WTC11 (cell line): ENCODE data around the gene NUDCD2. TPM values are rescaled to one million over a fixed set of nuclear protein-coding genes. Genes with fewer than 3 reads are reported as not detected.

ENCODE experiments used
- ATAC-seq: fragments of 200-7000 bp; cut with Tn5 transposase; 2 replicates; pipeline ENCODE4 v1.10.0; 2021; ENCODE audit warnings: mild to moderate bottlenecking, moderate library complexity
- CTCF ChIA-PET: fragments of 300-600 bp; sonication (Branson Sonifier 250); formaldehyde crosslinking; loops from one replicate; lab custom pipeline; 2021; ENCODE audit warnings: antibody characterized with exemption; lab: Charles Lee
- POLR2A ChIA-PET: fragments of 350-600 bp; sonication (Branson Sonifier 250); formaldehyde crosslinking; loops from one replicate; lab custom pipeline; 2021; ENCODE audit warnings: antibody characterized with exemption; lab: Charles Lee
- DNase-seq: peaks from one replicate; pipeline ENCODE4 v3.0.0; 2021; ENCODE audit warnings: low spot score
- H3K27ac Mint-ChIP-seq: 2 replicates; pipeline ENCODE4 v1.8.0; 2021; ENCODE audit warnings: mixed read lengths
- H3K27me3 Mint-ChIP-seq: 2 replicates; pipeline ENCODE4 v1.8.0; 2021; ENCODE audit warnings: low read depth, mild to moderate bottlenecking, moderate library complexity, mixed read lengths
- H3K36me3 Mint-ChIP-seq: 2 replicates; pipeline ENCODE4 v1.8.0; 2021; ENCODE audit warnings: mixed read lengths
- H3K4me1 Mint-ChIP-seq: 2 replicates; pipeline ENCODE4 v1.8.0; 2022; ENCODE audit warnings: mixed read lengths
- H3K4me3 Mint-ChIP-seq: 2 replicates; pipeline ENCODE4 v1.8.0; 2021; ENCODE audit warnings: mild to moderate bottlenecking, moderate library complexity, mixed read lengths
- H3K9me3 Mint-ChIP-seq: 2 replicates; pipeline ENCODE4 v1.8.0; 2021; ENCODE audit warnings: mixed read lengths
- AR ChIP-seq: fragments of 250-450 bp; sonication (Bioruptor Pico); IDR thresholded peaks from 2 replicates; pipeline ENCODE4 v1.9.0; 2021; ENCODE audit warnings: mild to moderate bottlenecking
- ATF3 ChIP-seq: sonication (generic); formaldehyde crosslinking; conservative IDR thresholded peaks from 2 replicates; pipeline ENCODE4 v1.8.1; 2022; ENCODE audit warnings: mild to moderate bottlenecking, missing genetic modification reagents
- E2F5 ChIP-seq: sonication (generic); formaldehyde crosslinking; IDR thresholded peaks from 2 replicates; pipeline ENCODE4 v1.8.1; 2022; ENCODE audit warnings: mild to moderate bottlenecking, moderate library complexity, missing genetic modification reagents
- FOXJ3 ChIP-seq: sonication (generic); formaldehyde crosslinking; IDR thresholded peaks from 2 replicates; pipeline ENCODE4 v1.9.0; 2021; ENCODE audit warnings: missing genetic modification reagents, mild to moderate bottlenecking, borderline replicate concordance
- FOXK1 ChIP-seq: sonication (generic); formaldehyde crosslinking; IDR thresholded peaks from 2 replicates; pipeline ENCODE4 v1.8.0; 2022; ENCODE audit warnings: mild to moderate bottlenecking, moderate library complexity, missing genetic modification reagents
- NFYB ChIP-seq: sonication (generic); formaldehyde crosslinking; conservative IDR thresholded peaks from 2 replicates; pipeline ENCODE4 v1.8.0; 2022; ENCODE audit warnings: low read depth, missing genetic modification reagents
- SOX15 ChIP-seq: fragments of 250-450 bp; sonication (Bioruptor Pico); IDR thresholded peaks from 2 replicates; pipeline ENCODE4 v1.9.0; 2021; ENCODE audit warnings: mild to moderate bottlenecking
- SP1 ChIP-seq: sonication (generic); formaldehyde crosslinking; conservative IDR thresholded peaks from 2 replicates; pipeline ENCODE4 v1.8.1; 2022; ENCODE audit warnings: missing genetic modification reagents
- TEAD1 ChIP-seq: sonication (generic); formaldehyde crosslinking; IDR thresholded peaks from 2 replicates; pipeline ENCODE4 v1.8.0; 2022; ENCODE audit warnings: mild to moderate bottlenecking, missing genetic modification reagents
- TEAD4 ChIP-seq: sonication (generic); formaldehyde crosslinking; IDR thresholded peaks from 2 replicates; pipeline ENCODE4 v1.8.0; 2022; ENCODE audit warnings: mild to moderate bottlenecking, missing genetic modification reagents
- USF2 ChIP-seq: sonication (generic); formaldehyde crosslinking; IDR thresholded peaks from 2 replicates; pipeline ENCODE4 v1.8.1; 2023; ENCODE audit warnings: mild to moderate bottlenecking, missing genetic modification reagents, moderate library complexity
- ZBTB21 ChIP-seq: sonication (generic); formaldehyde crosslinking; IDR thresholded peaks from 2 replicates; pipeline ENCODE4 v1.8.1; 2023; ENCODE audit warnings: mild to moderate bottlenecking, missing genetic modification reagents, borderline replicate concordance
- ZBTB43 ChIP-seq: sonication (generic); formaldehyde crosslinking; IDR thresholded peaks from 2 replicates; pipeline ENCODE4 v1.8.1; 2023; ENCODE audit warnings: mild to moderate bottlenecking, missing genetic modification reagents
- ZNF138 ChIP-seq: sonication (generic); formaldehyde crosslinking; conservative IDR thresholded peaks from 2 replicates; pipeline ENCODE4 v1.8.1; 2022; ENCODE audit warnings: mild to moderate bottlenecking, moderate library complexity, missing genetic modification reagents
- ZNF219 ChIP-seq: sonication (generic); formaldehyde crosslinking; IDR thresholded peaks from 2 replicates; pipeline ENCODE4 v1.8.0; 2023; ENCODE audit warnings: missing genetic modification reagents, mild to moderate bottlenecking, borderline replicate concordance
- ZNF281 ChIP-seq: sonication (generic); formaldehyde crosslinking; IDR thresholded peaks from 2 replicates; pipeline ENCODE4 v1.8.0; 2023; ENCODE audit warnings: mild to moderate bottlenecking, missing genetic modification reagents
- ZNF423 ChIP-seq: fragments of 250-450 bp; sonication (Bioruptor Pico); IDR thresholded peaks from 2 replicates; pipeline ENCODE4 v2.1.2; 2022; ENCODE audit warnings: mild to moderate bottlenecking, moderate library complexity
- ZNF512 ChIP-seq: sonication (generic); formaldehyde crosslinking; IDR thresholded peaks from 2 replicates; pipeline ENCODE4 v1.8.1; 2022; ENCODE audit warnings: missing genetic modification reagents, borderline replicate concordance
- ZNF532 ChIP-seq: fragments of 250-450 bp; sonication (Bioruptor Pico); IDR thresholded peaks from 2 replicates; pipeline ENCODE4 v1.9.0; 2021; ENCODE audit warnings: mild to moderate bottlenecking, borderline replicate concordance
- total RNA-seq: library from RNA; stranded (reverse); gene quantifications from 3 replicates; pipeline ENCODE4 v1.2.3, GENCODE V29; 2021

Gene NUDCD2
- total RNA-seq, 1 experiment from 2014 or later: 73.4 TPM

- Mint-ChIP-seq H3K9me3 (no peaks in the 10 kb centered on the region), H3K27ac (peak overlapping the region; percentile 68), H3K27me3 (no peaks in the 10 kb centered on the region), H3K4me1 (peaks cover 44% of the 10 kb centered on the region), H3K4me3 (peak overlapping the region; percentile 95), H3K36me3 (peaks cover 41% of the 10 kb centered on the region)
- DNase-seq (no peak), ATAC-seq (no peak)
- ChIA-PET CTCF (no interaction called here), POLR2A (interaction anchor here (1.0 to 3.5 kb wide), 4 partner anchors 23 to 259 kb away, joined by 3 to 61 read pairs (median 6); partner anchors contain the start of genes HMMR, MAT2B and NUDCD2)
- TF ChIP-seq ATF3 (no peak), ZBTB43 (no peak), FOXJ3 (CRISPR knock-in tag) (no peak), ZNF423 (CRISPR knock-in tag) (no peak), FOXK1 (CRISPR knock-in tag) (no peak), AR (CRISPR knock-in tag) (no peak), TEAD1 (CRISPR knock-in tag) (no peak), SOX15 (CRISPR knock-in tag) (no peak), E2F5 (no peak), USF2 (CRISPR knock-in tag) (no peak), TEAD4 (CRISPR knock-in tag) (no peak), ZNF219 (CRISPR knock-in tag) (no peak)
These were observed 22.9 kb downstream of the NUDCD2 start for GRCh38 chr5:163437011-163437308.

- Mint-ChIP-seq H3K36me3 (peaks cover 37% of the 10 kb centered on the region), H3K4me1 (peaks cover 44% of the 10 kb centered on the region), H3K27ac (peak overlapping the region; percentile 68), H3K9me3 (no peaks in the 10 kb centered on the region), H3K27me3 (no peaks in the 10 kb centered on the region), H3K4me3 (peak overlapping the region; percentile 95)
- no peak for DNase-seq
- CTCF ChIA-PET: no interaction called here
- ATAC-seq: no peak
- POLR2A ChIA-PET: interaction anchor here (3.5 kb wide), 1 partner anchor 24 kb away, joined by 61 read pairs; the partner anchor contains the start of genes HMMR and NUDCD2
- TF ChIP-seq SP1: no peak
- no peak for TF ChIP-seq ZNF512
- TF ChIP-seq ZNF138: no peak
- no peak for TF ChIP-seq ZNF281 (CRISPR knock-in tag)
- no peak for TF ChIP-seq ZBTB43
- no peak for TF ChIP-seq NFYB (CRISPR knock-in tag)
- TF ChIP-seq ZBTB21 (CRISPR knock-in tag): no peak
- no peak for TF ChIP-seq ZNF532 (CRISPR knock-in tag)
These were observed 23.4 kb downstream of the NUDCD2 start for GRCh38 chr5:163436515-163436914.
